Measurements from ENCODE around the gene KCNH4. TPM values are rescaled to one million over a fixed set of nuclear protein-coding genes. Genes with fewer than 3 reads are reported as not detected.

Gene KCNH4
- total RNA-seq, 2 donors from 2014 or later = not detected

DNA sequence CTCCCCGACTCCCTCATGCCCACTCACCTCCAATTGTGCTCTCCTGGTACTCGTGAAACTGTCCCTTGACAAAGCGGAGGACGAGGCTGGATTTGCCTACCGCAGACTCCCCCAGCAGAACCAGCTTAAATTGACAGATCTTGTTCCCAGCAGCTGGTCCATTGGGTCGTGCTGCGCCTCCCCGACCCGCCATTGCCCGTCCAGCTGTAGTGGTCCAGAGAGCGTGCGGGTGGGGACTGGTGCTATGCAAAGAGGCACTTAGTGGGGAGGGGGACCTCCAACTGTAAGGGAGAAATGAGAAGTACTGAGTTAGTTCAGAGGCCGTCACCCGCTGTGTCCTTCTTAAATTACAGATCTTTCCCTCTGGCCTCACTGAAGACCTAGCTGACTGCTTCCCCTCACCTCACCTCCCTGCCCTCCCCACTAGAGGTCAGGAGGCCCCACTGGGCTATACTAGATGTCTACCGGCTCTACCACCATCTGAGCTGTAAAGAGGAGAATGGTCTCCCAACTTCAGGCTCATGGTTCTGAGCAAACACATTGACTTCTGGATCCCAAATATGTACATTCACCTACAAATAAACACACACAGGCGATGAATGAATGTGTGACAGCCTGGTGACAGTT lies 50.5 kb downstream of the KCNH4 start:
- H3K36me3 ChIP-seq (replicated peaks in 1 of 2; ENCODE audit: insufficient read depth in 1 of 2, low read depth in 2 of 2) = peaks cover 0 to 21% of the 10 kb centered on the region in 2 donors
- intact Hi-C loops (cut with DNase I) = no loop called here
- peak overlapping the region in 1 of 4 donors; percentile 31 for H3K27ac ChIP-seq
- TF ChIP-seq POLR2A (IDR thresholded peaks at IDR 0.05) = no peak
- TF ChIP-seq, protein P1, sequence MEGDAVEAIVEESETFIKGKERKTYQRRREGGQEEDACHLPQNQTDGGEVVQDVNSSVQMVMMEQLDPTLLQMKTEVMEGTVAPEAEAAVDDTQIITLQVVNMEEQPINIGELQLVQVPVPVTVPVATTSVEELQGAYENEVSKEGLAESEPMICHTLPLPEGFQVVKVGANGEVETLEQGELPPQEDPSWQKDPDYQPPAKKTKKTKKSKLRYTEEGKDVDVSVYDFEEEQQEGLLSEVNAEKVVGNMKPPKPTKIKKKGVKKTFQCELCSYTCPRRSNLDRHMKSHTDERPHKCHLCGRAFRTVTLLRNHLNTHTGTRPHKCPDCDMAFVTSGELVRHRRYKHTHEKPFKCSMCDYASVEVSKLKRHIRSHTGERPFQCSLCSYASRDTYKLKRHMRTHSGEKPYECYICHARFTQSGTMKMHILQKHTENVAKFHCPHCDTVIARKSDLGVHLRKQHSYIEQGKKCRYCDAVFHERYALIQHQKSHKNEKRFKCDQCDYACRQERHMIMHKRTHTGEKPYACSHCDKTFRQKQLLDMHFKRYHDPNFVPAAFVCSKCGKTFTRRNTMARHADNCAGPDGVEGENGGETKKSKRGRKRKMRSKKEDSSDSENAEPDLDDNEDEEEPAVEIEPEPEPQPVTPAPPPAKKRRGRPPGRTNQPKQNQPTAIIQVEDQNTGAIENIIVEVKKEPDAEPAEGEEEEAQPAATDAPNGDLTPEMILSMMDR (IDR thresholded peaks at IDR 0.05) = peak in 1 of 7 experiments; percentile 10
- ATAC-seq = no peak
- no peaks in the 10 kb centered on the region for H3K9me3 ChIP-seq
- no peak for DNase-seq
- peaks cover 44% of the 10 kb centered on the region for H3K4me1 ChIP-seq
- H3K4me3 ChIP-seq = no peak overlapping the region
- H3K27me3 ChIP-seq = no peaks in the 10 kb centered on the region
- WGBS, 2 donors = 80 to 82% methylated on average over 16 of the region's 16 CpGs

DNA sequence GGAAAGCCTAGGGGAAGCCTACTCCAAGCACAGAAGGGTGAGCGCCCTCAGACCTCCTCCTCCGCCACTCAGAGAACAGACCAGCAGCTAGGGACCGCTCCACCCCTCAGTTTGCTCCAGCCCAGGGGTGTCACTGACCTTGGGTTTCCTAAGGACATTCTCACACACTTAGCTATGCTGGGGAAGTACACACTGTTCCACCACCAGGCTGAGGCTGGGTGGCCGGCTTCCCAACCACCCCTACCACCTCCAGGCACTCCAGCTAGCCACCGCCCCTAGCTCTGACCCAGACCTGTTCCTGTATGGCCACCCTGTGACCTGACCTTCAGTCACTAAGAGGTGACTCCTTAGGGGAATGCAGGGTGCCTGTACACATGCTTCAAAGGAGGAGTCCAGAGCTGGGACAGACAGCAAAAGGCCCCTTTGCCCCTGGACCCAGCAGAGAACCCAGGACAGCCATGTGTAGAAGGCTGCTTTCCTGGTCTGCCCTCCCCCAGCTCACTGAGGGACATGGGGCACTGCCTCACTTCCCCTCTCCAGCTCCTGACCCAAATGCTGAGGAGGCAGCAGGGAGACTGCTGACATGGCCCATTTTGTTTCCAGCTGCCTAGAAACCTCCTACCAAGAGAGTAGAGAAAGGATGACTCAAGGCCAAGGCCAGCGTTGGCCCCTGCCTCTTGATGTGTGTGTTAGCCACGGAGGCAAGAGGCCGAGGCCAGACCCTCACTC lies 51.7 kb downstream of the KCNH4 start:
- ATAC-seq (no peak), DNase-seq (peak in 1 of 4 donors; percentile 68)
- no peaks in the 10 kb centered on the region for H3K9me3 ChIP-seq
- no peak for TF ChIP-seq POLR2A (IDR thresholded peaks at IDR 0.05)
- TF ChIP-seq, protein P1 (IDR thresholded peaks at IDR 0.05) = no peak
- 74 to 89% methylated on average over 3 to 8 of the region's 8 CpGs for WGBS, 2 donors
- no peak overlapping the region for H3K4me3 ChIP-seq
- H3K27ac ChIP-seq = peak overlapping the region in 2 of 4 donors; percentile 31 to 47
- H3K27me3 ChIP-seq = no peaks in the 10 kb centered on the region
- intact Hi-C loops (cut with DNase I) = no loop called here
- H3K4me1 ChIP-seq = peaks cover 33% of the 10 kb centered on the region
- H3K36me3 ChIP-seq (replicated peaks in 1 of 2; ENCODE audit: insufficient read depth in 1 of 2, low read depth in 2 of 2) = peaks cover 0 to 21% of the 10 kb centered on the region in 2 donors

DNA sequence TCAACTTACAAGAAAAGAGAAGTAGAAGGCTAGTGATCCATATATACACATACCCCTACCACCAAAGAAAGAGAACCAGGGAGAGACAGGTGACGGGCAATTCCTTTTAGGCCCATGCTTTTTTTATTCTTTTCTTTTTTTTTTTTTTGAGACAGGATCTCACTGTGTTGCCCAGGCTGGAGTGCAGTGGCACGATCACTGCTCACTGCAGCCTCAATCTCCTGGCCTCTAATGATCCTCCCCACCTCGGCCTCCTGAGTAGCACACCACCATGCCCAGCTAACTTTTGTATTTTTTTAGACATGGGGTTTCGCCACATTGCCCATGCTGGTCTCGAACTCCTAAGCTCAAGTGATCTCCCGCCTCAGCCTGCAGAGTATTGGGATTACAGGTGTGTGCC lies 53.5 kb downstream of the KCNH4 start:
- no peak for DNase-seq
- intact Hi-C loops (cut with DNase I) = no loop called here
- no peak for TF ChIP-seq POLR2A (IDR thresholded peaks at IDR 0.05)
- TF ChIP-seq, protein P1 (IDR thresholded peaks at IDR 0.05) = no peak
- Histone ChIP-seq H3K4me1 (peaks cover 18% of the 10 kb centered on the region), H3K4me3 (no peak overlapping the region), H3K27me3 (no peaks in the 10 kb centered on the region), H3K27ac (no peak overlapping the region), H3K36me3 (replicated peaks in 1 of 2; ENCODE audit: insufficient read depth in 1 of 2, low read depth in 2 of 2) (peaks cover 0 to 21% of the 10 kb centered on the region in 2 donors), H3K9me3 (no peaks in the 10 kb centered on the region)
- ATAC-seq = no peak
- WGBS, 2 donors = 86 to 95% methylated on average over 6 of the region's 6 CpGs

DNA sequence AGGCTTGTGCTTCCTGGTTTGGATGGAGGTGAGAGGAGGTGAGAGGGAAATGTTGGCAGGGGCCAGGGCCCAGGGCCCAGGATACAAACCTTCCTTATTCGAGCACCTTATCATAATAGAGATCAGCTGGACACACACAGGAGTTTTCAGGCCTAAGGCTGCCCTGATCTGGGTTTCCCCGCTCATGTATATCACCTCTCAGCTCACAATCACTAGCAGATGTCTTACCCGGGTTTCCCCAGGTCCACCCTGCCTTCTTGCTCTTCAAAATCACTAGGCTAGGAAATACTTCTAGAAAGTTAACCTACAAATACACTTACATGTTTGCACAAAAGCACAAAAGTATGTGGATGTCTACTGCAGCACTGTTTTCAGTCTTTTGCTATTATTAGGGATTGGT lies 54.1 kb downstream of the KCNH4 start:
- Histone ChIP-seq H3K4me1 (peaks cover 22% of the 10 kb centered on the region), H3K27me3 (no peaks in the 10 kb centered on the region), H3K9me3 (no peaks in the 10 kb centered on the region), H3K36me3 (replicated peaks in 1 of 2; ENCODE audit: insufficient read depth in 1 of 2, low read depth in 2 of 2) (peaks cover 0 to 21% of the 10 kb centered on the region in 2 donors), H3K4me3 (no peak overlapping the region), H3K27ac (no peak overlapping the region)
- TF ChIP-seq, protein P1 (IDR thresholded peaks at IDR 0.05) = no peak
- no peak for ATAC-seq
- DNase-seq = no peak
- intact Hi-C loops (cut with DNase I) = no loop called here
- 52 to 69% methylated on average over 3 of the region's 3 CpGs for WGBS, 2 donors

Measured in body of pancreas (tissue), 4 donors.